ENCODE results near the gene TMEM232.
"Not testable (repeated sequence)": the region's sequence is repeated elsewhere in the genome, so short reads cannot be mapped to it uniquely, and the experiment has no call there.

TMEM232 gene

DNA sequence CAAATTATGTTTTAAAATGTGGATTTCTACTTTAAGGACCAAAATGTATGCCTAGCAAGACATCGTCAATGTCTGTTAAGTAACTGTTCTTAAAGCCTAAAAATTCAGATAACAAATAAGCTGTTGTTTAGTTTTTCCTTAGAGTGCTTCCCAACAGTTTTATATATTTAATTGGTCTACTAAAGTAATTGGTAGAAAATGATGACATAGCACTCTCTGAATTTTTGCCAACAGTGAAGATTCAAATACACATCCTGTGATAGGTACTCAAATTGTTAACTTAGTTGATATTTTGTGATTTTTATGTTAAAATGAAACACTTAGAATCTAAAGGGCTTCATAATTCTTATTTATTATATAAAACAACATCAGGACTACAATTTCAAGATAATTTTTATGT is 107.5 kb downstream of the TMEM232 start:
- no peak for DNase-seq

DNA sequence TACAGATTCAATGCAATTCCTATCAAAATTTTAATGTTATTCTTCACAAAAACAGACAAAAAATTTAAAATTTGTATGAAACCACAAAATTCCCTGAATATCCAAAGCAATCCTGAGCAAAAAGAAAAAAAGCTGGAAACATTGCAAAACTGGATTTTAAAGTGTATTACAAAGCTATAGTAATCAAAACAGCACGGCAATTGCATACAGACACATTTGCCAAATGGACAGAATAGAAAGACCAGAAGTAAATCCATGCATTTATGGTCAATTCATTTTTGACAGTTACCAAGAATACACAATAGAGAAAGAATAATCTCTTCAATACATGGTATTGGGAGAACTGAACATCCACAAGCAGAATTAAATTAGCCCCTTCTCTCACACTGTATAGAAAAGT is 110.5 kb downstream of the TMEM232 start:
- no peak for DNase-seq

DNA sequence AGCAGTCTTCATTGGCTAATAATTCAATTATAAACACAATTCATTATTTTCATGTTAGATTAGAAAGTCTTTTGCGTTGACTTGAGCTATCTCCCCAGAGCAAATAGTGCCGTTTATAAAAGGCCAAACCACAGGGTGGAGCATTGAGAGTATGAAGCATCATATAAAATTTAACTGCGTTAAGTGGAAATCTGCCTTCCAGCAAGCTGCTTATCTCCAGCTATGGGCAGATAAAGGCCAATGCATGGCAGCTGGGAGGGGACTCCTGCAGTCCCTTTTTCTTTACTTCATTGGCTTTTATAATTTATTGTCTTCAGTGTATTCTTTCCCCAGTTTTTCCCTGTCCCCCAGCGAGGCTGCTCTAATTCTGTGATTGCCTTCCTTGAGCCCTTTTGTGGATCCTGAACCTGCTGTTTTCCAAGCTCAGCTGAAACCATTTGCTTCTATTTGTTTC is 113.7 kb downstream of the TMEM232 start:
- DNase-seq, result no peak

DNA sequence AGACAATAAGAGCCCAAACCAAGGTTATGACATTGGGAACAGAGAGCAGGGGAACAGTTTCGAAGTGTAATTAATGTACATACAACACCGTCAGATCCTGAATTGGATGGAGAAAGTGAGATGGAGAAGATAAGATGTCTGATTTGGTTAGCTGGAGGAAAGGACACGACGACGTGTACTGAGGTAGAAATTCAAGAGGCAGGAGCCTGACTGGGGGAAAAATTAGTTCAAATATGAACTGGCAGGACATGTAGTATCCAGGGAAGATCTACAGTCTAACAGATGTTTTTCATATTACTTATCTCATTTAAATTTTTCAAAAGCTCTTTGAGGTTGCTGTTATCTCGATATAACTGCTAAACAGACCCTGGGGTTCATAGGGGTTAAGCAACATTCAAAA is 114.7 kb downstream of the TMEM232 start:
- no peak for DNase-seq

DNA sequence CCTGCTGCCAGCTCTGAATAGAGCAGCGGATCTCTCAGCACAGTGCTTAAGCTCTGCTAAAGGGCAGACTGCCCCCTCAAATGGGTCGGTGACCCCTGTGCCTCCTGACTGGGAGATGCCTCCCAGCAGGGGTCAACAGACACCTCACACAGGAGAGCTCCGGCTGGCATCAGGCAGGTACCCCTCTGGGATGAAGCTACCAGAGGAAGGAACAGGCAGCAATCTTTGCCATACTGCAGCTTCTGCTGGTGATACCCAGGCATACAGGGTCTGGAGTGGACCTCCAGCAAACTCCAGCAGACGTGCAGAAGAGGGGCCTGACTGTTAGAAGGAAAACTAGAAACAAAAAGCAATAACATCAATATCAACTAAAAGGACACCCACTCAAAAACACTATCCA is 131.6 kb downstream of the TMEM232 start:
- DNase-seq, result no peak

DNA sequence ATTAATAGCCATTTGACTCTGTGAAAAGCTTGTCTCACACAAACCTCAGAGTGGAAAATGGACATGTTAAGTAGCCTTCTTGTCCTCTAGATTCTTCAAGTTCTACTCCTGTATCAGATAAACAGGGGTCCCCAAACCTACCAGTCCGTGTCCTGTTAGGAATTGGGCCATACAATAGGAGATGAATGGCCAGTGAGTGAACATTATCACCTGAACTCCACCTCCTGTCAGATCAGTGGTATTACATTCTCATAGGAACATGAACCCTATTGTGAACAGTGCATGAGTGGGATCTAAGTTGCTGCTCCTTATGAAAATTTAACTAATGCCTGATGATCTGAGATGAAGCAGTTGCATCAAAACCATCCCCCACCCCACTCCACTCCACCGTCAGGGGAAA is 136.3 kb downstream of the TMEM232 start:
- no peak for DNase-seq

DNA sequence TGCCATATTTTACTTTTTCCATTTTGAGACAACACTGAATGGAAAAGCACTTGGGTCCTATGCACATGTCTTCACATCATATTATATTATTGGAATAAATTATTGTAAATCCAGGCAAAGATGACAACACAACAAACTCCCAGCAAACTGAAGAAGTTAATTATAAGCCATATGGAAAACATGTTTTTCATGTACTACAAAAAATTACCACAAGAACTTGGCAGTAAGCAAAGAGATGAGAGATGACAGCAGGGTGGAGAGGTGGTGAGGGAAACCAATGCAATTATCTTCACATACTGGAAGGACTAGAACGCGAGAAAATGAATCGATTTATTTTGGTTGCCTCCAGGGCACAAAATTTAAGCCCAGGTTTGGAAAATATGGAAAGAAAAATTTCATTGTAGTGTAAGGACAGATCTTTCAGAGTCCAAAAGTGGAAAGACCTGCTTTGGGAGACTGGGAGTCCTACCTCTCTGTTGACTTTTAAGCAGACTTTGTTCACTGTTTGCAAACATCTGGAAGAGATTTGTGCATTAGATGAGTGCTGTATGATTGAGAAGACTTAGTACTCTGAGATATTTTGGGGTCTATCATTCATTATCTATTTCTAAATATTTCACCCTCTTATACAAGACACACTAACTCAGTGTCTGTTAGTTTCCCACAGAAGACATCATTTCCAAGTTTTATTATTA is 138.0 kb downstream of the TMEM232 start:
- DNase-seq, result no peak

DNA sequence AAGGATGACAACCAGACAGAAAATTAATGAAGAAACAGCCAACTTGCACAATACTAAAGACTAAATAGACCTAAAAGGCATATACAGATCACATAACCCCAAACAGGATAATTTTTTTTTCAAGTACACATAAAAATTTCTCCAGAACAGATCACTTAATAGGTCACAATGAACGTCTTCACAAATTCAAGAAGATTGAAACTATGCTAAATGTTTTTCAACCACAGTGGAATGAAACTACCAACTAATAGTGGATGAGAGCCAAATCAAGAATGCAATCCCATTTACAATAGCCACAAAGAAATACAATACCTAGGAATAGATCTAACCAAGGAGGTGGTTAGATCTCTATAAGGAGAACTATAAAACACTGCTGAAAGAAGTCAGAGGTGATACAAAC is 145.8 kb downstream of the TMEM232 start:
- DNase-seq, result no peak

DNA sequence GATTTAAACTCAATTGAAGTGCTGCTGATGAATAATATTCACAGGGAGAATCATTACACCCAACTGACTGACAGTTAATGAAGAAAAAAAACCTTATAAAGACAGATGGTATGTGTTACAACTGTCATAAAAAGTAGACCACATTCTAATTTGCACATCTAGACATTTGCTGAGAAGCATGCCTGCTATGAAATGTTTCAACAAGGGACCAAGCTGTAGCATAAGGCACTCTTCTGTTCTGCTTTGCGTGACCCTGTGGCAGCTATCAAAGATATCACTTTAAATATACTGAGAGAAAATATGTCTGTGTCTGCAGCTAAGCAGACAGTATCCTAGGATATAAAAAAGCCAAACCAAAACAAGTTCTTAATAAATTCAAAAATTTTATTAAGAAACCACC is 153.7 kb downstream of the TMEM232 start:
- no peak for DNase-seq

DNA sequence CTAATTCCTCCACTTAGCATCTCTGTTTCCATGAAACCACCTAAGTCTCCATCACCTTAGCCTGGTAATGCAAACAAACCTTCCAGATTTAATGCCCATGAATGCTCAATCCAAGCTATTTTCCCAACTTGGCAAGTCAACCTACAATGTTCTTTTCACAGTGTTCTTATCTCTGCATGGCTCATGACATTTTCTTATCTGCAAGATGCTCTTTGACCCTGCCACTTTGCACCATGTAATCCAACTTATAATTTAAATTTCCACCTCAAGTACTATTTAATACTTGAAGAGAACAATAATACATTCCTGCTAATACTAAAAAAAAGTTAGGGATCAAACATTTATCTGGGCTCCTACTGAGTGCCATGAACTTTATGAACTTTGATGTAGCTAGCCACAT is 164.3 kb downstream of the TMEM232 start:
- DNase-seq, result no peak

DNA sequence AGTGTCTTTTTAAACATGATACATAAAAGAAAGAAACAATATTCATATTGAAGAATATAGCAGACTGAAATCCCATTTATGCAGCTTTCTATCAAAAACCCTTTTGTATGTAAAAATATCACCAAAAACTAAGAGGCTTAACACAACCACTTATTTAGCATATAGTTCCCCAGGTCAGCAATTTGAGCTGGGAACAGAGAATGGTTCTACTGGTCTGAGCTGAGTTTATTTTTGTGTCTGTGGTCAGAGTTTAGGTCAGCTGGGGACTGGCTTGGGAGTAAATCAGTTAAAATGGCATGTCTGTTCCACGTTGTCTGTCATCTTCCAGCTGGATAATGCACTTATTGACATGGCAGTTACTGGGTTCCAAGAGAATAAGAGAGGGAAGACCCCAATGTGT is 165.0 kb downstream of the TMEM232 start:
- DNase-seq, result no peak

DNA sequence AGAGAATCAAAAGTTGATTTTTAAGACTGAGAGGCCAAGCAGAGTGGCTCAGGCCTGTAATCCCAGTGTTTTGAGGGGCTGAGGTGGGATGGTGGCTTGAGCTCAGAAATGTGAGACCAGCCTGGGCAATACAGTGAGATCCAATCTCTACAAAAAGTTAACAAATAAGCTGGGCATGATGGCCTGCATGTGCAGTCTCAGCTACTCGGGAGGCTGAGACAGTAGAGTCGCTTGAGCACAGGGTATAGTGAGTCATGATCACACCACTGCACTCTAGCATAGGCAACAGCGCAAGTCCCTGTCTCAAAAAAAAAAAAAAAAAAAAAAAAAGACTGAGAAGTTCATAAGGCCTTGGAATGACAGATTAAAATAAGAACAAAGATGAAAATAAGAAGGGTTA is 177.2 kb downstream of the TMEM232 start:
- no peak for DNase-seq

DNA sequence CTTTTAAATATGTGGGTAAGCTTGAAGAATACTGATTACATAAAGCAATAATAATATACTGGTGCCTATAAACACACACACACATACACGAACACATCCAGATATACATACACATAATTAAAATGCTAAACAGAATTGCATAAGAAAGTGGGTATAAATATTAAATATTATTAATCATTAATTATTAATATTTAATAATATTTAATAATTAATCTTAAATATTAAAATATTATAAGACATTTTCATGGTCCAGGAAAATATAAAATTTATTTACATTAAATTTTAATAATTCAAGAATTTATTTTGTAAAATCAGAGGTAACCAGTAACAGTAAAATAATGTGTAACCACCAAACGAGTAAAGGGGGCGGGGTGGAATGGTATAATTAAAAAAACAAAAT is 178.3 kb downstream of the TMEM232 start:
- no peak for DNase-seq

DNA sequence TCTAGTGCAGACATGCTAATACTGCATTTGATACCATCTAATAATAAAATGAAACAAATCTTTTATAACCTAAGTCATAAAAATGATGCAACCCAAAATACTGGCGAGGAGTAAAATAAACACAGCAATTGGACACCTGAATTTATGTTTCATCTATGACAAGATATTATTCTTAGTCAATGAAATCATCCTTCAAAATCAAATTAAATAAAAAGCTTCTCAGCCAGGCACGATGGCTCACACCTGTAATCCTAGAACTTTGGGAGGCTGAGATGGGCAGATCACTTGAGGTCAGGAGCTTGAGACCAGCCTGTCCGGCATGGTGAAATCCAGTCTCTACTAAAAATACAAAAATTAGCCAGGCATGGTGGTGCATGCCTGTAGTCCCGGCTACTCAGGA is 179.0 kb downstream of the TMEM232 start:
- DNase-seq, result no peak

DNA sequence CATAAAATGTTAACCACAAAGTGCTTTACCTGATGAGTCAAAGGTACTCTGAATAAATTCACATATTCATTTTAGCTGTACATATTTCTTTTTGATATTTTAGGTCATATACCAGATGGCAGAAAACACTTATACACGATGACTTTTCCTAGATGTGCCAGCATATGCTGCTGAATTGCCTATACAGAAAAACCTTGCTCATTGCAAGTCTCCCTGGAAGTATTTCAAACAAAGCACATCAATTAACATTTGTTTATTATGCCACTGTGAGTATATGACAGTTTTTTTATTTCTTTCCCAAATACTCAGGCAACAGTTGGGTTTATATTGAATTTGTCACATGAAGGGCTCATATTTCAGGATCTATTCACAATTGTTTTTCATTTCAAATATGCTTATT is 180.8 kb downstream of the TMEM232 start:
- DNase-seq, result no peak

DNA sequence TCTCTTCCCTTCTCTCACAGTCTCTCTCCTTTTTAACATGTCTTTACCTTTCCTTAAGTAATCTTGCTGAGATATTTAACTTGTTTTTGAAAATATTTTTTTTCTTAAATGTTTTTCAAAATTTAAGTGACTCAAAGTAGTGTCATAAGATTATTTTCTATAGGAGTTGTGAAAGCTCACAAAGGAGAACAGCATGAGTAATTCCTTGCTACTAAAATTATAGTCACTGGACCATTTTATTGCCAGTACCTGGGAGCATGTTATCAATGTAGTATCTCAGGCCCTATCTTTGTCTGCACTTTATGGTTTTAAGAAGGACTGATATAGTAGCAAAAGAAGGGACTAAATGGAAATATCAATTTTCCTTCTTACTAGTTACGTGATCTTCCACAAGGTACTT is 181.9 kb downstream of the TMEM232 start:
- no peak for DNase-seq

DNA sequence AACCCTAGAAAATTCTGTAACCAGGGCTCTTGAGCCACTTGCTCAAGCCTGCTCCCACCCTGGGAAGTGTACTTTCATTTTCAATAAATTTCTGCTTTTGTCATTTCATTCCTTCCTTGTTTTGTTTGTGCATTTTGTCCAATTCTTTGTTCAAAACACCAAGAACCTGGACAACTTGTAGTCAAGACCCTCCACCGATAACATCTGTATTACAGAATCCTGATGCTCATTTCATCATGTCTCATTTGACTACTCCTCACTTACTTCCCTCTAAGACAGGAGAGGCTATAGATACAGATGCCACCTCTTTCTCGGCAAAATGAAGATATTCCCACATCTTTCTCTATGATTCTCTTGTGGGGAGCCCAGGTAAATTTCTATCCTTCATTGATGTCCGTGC is 183.5 kb downstream of the TMEM232 start:
- DNase-seq, result no peak

DNA sequence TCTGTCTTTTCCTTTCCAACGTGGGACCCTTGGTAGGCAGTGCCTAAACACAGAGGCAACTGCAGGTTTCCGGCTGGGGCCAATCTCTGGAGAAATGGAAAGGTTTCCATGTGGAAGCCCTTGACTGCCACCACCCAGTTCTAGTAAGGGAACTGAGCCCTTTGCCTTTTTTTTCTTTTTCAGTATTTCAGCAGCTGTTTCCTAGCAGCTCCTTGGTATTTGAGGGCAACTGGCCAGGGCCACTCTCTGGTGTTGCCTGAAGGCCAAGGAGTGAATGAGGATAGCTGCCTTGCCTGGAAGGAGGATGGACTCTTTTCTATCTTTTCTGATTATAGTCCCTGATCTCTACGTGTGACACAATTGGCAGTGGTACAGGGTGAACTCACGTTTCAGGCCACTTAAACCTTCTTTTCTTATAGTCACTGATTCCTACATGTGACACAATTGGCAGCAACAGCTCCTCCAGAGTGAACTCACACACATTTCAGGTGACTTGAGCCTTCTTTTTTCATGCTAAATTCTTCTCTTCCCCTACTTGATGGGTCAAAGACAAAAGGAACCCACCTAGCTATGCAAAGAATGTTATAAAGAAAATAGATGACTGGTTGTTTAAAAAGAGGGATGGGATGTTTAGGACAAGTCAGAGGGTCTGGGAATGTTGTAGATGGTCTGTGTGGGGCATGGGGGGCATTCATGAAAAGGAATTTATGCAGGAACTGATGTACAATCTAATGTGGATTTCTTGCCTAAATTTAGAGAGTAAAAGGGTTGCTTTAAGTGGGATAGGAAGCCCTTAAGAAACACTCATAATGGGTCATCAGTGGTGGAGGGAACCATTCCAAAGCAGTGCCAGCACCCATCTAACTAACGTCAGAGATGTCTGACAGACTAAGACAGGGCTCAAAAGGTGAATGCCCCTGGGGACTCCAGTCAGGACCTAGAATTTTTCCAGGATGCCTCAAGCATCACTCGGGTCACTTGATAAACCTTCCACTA is 190.1 kb downstream of the TMEM232 start:
- no peak for DNase-seq

DNA sequence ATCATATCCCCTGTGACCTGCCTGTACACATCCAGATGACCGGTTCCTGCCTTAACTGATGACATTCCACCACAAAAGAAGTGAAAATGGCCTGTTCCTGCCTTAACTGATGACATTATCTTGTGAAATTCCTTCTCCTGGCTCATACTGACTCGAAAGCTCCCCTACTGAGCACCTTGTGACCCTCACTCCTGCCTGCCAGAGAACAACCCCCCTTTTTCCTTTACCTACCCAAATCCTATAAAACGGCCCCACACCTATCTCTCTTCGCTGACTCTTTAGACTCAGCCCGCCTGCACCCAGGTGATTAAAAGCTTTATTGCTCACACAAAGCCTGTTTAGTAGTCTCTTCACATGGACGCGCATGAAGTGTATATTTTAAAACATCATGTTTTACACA is 191.3 kb downstream of the TMEM232 start:
- not testable (repeated sequence) for DNase-seq

DNA sequence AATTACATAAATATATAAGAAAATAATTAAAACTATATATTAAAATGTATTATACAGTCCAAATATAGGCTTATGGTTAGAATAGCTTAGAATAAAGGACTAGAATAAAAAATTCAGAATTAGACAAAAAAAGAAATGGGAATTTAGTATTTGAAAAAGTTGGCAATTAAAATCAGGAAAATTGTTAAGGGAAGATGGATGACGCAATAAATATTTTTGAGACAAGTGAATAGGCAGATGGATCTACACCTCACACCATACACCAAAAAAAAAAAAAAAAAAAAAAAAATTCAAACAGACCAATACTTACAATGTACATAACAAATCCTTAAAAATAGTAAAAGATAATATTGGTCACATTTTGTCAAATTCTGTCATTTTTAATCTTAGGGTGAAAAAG is 200.7 kb downstream of the TMEM232 start:
- DNase-seq, result no peak

DNA sequence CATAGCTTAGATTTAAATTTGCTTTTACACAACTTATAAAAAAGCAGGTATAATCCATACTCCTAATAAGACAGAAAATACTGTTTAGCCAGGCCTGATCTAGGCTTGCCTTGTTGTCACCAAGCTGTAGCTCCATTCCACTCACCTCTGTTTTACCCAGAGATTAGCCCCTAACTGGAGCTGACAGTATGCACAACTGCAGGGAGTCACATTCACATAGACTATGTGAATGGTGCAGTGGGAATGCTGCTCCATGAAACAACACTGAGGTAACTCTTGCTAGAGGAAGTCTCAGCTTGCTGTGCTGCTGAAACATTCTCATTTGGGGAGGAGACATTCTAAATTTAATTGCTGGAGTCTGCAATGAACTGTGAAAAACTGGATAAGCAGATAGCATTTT is 209.1 kb downstream of the TMEM232 start:
- no peak for DNase-seq

DNA sequence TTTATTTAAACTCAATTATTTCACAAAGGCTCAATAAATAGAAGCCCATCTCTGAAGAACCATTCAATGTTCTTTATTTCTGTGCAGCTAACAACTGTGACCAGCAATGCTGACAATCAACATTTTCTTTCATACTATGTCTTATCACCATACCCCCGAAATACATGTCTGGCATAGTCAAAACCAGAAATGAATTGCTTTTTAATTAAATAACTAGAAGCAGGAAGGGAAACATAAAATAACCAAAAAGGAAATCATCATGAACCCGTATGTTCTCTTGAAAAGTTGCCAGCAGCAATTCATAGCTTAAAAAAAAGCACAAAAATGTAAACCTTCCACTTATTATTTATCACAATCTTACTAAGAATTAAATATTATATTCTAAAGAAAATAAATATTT is 212.4 kb downstream of the TMEM232 start:
- no peak for DNase-seq

DNA sequence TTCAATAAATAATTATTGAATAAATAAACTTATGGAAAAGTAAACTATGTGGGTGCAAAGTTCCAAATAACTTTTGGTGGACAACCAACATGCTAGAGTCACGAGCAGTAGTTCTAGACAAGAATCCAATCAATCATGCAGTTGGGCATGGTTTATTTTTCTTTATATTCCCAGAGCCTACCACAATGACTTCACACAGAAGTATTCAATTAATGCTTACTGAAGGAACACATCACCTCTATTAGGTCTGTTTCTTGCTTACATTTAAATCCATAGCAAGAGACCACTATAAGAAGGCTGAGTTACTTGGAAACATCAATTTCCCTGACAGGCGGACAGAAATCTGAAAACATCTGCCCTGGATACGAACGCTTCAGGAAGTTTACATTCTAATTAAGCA is 214.2 kb downstream of the TMEM232 start:
- DNase-seq, result no peak

DNA sequence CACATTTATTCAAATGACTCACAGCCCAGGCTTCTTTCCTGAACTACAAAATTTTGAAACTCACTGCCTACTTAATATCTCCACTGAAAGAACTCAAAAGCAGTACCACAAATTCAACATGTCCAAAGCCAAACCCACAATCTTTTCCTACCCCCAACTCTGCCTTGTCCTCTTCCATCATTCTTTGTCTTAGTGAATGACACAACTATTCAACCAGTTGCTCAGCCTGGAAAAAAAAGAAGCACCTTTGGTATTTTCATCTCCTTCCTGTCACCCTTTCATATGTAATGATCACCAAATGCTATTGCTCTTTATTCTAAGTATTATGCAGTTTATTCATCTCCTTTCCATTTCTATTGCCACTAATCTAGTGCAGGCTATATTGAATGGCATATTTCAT is 216.3 kb downstream of the TMEM232 start:
- no peak for DNase-seq

All from KG1 (cell line).